H1 (cell line): ENCODE results near the gene PPIH. TPM values are rescaled to one million over a fixed set of nuclear protein-coding genes. Genes with fewer than 3 reads are reported as not detected.

ENCODE experiments used
- E2F6 ChIP-seq: IDR thresholded peaks from 2 replicates; pipeline ENCODE4 v1.6.1; 2012; ENCODE audit warnings: inconsistent platforms
- FOSL1 ChIP-seq: IDR thresholded peaks from 2 replicates; pipeline ENCODE4 v1.6.1; 2011; ENCODE audit warnings: mild to moderate bottlenecking, low read depth, low read length, moderate library complexity; ENCODE audit not compliant: insufficient read depth
- KDM4A ChIP-seq: IDR thresholded peaks from one replicate; pipeline ENCODE4 v1.7.1; 2012; ENCODE audit warnings: low read depth, mild to moderate bottlenecking, moderate library complexity, low read length, inconsistent platforms; ENCODE audit not compliant: severe bottlenecking
- polyA plus RNA-seq, 7 experiments: library from polyadenylated mRNA; depleted of rRNA in 3 of 7; stranded (reverse) in 5 of 7; unstranded in 2 of 7; fragments of >200 nt in 5 of 7; fragments of 200-250 nt in 2 of 7; gene quantifications; 1 replicate in 5 of 7; 2 replicates in 1 of 7; 4 replicates in 1 of 7; pipeline versions ENCODE4 v1.2.1 to v1.2.3, GENCODE V29; 2011 to 2013; ENCODE audit warnings: missing spikeins in 2 of 7, mixed read lengths in 2 of 7
- total RNA-seq: library from RNA; stranded (reverse); fragmentation: NEBNext Ultra II Directional; extraction: Animal tissue kit (Norgen Biotek cat#: 25700); gene quantifications from 2 replicates; pipeline ENCODE4 v1.2.1, GENCODE V29; 2021

Gene PPIH
- total and polyA plus RNA-seq, 2 of the 8 experiments (the other 6 are each of a cell fraction or from before 2014, with no cell fraction given): 78.1 to 91.5 TPM

DNA sequence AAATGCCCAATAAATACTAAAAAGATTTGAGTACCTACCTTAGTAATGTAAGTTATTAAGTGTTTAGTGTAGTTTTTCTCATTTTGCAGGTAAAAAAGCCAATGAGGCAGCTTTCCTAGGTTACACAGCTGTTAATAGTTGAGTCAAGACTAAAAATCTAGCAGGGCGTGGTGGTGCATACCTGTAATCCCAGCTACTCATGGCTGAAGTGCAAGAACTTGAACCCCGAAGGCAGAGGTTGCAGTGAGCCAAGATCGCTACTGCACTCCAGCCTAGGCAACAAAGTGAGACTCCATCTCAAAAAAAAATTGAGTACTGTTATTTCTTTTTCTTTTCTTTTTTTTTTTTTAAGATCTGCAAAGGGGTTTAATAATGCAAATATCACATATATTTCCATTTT, 31.7 kb downstream of the PPIH start (continued):
- TF ChIP-seq E2F6 (no peak), KDM4A (no peak), FOSL1 (no peak)
